ENCODE data around the gene KLHL29. TPM values are rescaled to one million over a fixed set of nuclear protein-coding genes. Genes with fewer than 3 reads are reported as not detected.

Gene KLHL29
- polyA plus RNA-seq, 1 of the 3 experiments (the other 2 are of a cell fraction): 4.6 TPM

GRCh38 chr2:23363268-23363667, 21.7 kb upstream of the KLHL29 start:
- no peaks in the 10 kb centered on the region for H3K36me3 ChIP-seq (replicated peaks in 1 of 2; ENCODE audit: control insufficient read depth in 1 of 2, insufficient read depth in 2 of 2, low read length in 1 of 2)
- WGBS (ENCODE audit: low lambda C conversion rate): 29% methylated on average over 1 of the region's 1 CpG
- no peak overlapping the region for H2AFZ ChIP-seq (ENCODE audit: low read depth)
- TF ChIP-seq, protein P1, sequence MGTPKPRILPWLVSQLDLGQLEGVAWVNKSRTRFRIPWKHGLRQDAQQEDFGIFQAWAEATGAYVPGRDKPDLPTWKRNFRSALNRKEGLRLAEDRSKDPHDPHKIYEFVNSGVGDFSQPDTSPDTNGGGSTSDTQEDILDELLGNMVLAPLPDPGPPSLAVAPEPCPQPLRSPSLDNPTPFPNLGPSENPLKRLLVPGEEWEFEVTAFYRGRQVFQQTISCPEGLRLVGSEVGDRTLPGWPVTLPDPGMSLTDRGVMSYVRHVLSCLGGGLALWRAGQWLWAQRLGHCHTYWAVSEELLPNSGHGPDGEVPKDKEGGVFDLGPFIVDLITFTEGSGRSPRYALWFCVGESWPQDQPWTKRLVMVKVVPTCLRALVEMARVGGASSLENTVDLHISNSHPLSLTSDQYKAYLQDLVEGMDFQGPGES (IDR thresholded peaks at IDR 0.05; ENCODE audit: low read depth, low read length): no peak
- TF ChIP-seq EP300 (IDR thresholded peaks at IDR 0.05; ENCODE audit: borderline replicate concordance in 1 of 2, low read depth in 1 of 2, low read length in 1 of 2) (no peak), RFX5 (IDR thresholded peaks at IDR 0.05; ENCODE audit: low read length) (no peak), SIN3A (IDR thresholded peaks at IDR 0.05; ENCODE audit: borderline replicate concordance, low read depth, low read length) (no peak), MEF2A (IDR thresholded peaks at IDR 0.05; ENCODE audit: borderline replicate concordance, low read depth) (no peak), ZBTB33 (IDR thresholded peaks at IDR 0.05; ENCODE audit: borderline replicate concordance, low read depth) (no peak), YY1 (IDR thresholded peaks at IDR 0.05; ENCODE audit: low read depth) (no peak), NRF1 (IDR thresholded peaks at IDR 0.05; ENCODE audit: low read depth, low read length) (no peak), RXRA (IDR thresholded peaks at IDR 0.05; ENCODE audit: borderline replicate concordance, low read depth) (no peak), TCF12 (IDR thresholded peaks at IDR 0.05) (no peak), GABPA (IDR thresholded peaks at IDR 0.05; ENCODE audit: low read depth) (no peak), RAD21 (IDR thresholded peaks at IDR 0.05; ENCODE audit: low read length) (no peak), USF1 (IDR thresholded peaks at IDR 0.05; ENCODE audit: borderline replicate concordance, low read depth) (no peak), SMC3 (IDR thresholded peaks at IDR 0.05; ENCODE audit: low read depth, low read length) (no peak)
- TF ChIP-seq, protein P2, sequence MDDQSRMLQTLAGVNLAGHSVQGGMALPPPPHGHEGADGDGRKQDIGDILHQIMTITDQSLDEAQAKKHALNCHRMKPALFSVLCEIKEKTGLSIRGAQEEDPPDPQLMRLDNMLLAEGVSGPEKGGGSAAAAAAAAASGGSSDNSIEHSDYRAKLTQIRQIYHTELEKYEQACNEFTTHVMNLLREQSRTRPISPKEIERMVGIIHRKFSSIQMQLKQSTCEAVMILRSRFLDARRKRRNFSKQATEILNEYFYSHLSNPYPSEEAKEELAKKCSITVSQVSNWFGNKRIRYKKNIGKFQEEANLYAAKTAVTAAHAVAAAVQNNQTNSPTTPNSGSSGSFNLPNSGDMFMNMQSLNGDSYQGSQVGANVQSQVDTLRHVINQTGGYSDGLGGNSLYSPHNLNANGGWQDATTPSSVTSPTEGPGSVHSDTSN (IDR thresholded peaks at IDR 0.05): no peak
- TF ChIP-seq, protein P3, sequence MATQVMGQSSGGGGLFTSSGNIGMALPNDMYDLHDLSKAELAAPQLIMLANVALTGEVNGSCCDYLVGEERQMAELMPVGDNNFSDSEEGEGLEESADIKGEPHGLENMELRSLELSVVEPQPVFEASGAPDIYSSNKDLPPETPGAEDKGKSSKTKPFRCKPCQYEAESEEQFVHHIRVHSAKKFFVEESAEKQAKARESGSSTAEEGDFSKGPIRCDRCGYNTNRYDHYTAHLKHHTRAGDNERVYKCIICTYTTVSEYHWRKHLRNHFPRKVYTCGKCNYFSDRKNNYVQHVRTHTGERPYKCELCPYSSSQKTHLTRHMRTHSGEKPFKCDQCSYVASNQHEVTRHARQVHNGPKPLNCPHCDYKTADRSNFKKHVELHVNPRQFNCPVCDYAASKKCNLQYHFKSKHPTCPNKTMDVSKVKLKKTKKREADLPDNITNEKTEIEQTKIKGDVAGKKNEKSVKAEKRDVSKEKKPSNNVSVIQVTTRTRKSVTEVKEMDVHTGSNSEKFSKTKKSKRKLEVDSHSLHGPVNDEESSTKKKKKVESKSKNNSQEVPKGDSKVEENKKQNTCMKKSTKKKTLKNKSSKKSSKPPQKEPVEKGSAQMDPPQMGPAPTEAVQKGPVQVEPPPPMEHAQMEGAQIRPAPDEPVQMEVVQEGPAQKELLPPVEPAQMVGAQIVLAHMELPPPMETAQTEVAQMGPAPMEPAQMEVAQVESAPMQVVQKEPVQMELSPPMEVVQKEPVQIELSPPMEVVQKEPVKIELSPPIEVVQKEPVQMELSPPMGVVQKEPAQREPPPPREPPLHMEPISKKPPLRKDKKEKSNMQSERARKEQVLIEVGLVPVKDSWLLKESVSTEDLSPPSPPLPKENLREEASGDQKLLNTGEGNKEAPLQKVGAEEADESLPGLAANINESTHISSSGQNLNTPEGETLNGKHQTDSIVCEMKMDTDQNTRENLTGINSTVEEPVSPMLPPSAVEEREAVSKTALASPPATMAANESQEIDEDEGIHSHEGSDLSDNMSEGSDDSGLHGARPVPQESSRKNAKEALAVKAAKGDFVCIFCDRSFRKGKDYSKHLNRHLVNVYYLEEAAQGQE (IDR thresholded peaks at IDR 0.05; ENCODE audit: low read depth, low read length): no peak
- no peak overlapping the region for H3K27ac ChIP-seq (ENCODE audit: low read depth in 2 of 2, low read length in 1 of 2)
- CTCF ChIA-PET: interaction anchor here (1.1 to 2.5 kb wide), 5 partner anchors 9 to 27 kb away, joined by 3 to 32 read pairs (median 3); no protein-coding TSS in a partner anchor
- H3K79me2 ChIP-seq (ENCODE audit: insufficient read depth): no peaks in the 10 kb centered on the region
- no peaks in the 10 kb centered on the region for H3F3A ChIP-seq (replicated peaks; ENCODE audit: insufficient read depth)
- POLR2A ChIA-PET: no interaction called here
- H3K27me3 ChIP-seq (ENCODE audit: insufficient read depth): no peaks in the 10 kb centered on the region
- H3K4me1 ChIP-seq (ENCODE audit: control insufficient read depth in 1 of 2, insufficient read depth in 2 of 2, low read depth in 1 of 2, low read length in 1 of 2): peaks cover 3 to 11% of the 10 kb centered on the region in 2 experiments; a peak in 3 of 4 replicates
- no peak overlapping the region for H3K4me2 ChIP-seq
- H3K9me2 ChIP-seq: no peaks in the 10 kb centered on the region
- no peaks in the 10 kb centered on the region for H4K20me1 ChIP-seq (ENCODE audit: insufficient read depth)
- no peak overlapping the region for H3K9ac ChIP-seq
- no peaks in the 10 kb centered on the region for H3K9me3 ChIP-seq
- no peak for DNase-seq
- no peak overlapping the region for H3K4me3 ChIP-seq (ENCODE audit: low read depth in 2 of 2, low read length in 1 of 2)

Measured in SK-N-SH (cell line).